K562 (cell line): ENCODE results near the gene NCBP2. TPM values are rescaled to one million over a fixed set of nuclear protein-coding genes. Genes with fewer than 3 reads are reported as not detected.
"Not testable (repeated sequence)": the region's sequence is repeated elsewhere in the genome, so short reads cannot be mapped to it uniquely, and the experiment has no call there.

ENCODE experiments used
- ATAC-seq: fragments of 200-7000 bp; cut with Tn5 transposase; 3 replicates; pipeline ENCODE4 v1.9.1; 2020; ENCODE audit warnings: moderate library complexity
- BruUV-seq: library from RNA; stranded (reverse); fragments of 400-500 nt; replicated peaks from 2 replicates; lab custom pipeline; 2021; lab: Mats Ljungman, UMichigan
- CTCF ChIA-PET: fragments of 300-600 bp; formaldehyde crosslinking; extraction: SDS; loops from one replicate; lab custom pipeline; 2021; ENCODE audit warnings: low intra/inter-chr PET ratio; lab: Yijun Ruan, JAX
- POLR2A ChIA-PET: fragments of 300-600, 350-650 bp; sonication (Branson Sonifier 250); formaldehyde crosslinking; extraction: SDS; loops from one replicate; lab custom pipeline; 2021; ENCODE audit warnings: antibody characterized with exemption, inconsistent platforms; lab: Yijun Ruan, JAX
- DNase-seq, 4 experiments: peaks; one replicate each; pipeline versions ENCODE4 v3.0.0 to v3.0.0-alpha.2; 2011 to 2018; ENCODE audit warnings: low spot score in 3 of 4, mixed read lengths in 3 of 4; ENCODE audit errors: extremely low read depth in 1 of 4
- FAIRE-seq: peaks from 2 replicates; lab custom pipeline; 2011; peaks lifted over from hg19 to GRCh38; lab: Jason Lieb, UNC
- H2AFZ ChIP-seq: 2 replicates; pipeline ENCODE4 v1.6.0; 2011; ENCODE audit warnings: low read depth, low read length, control low read depth, inconsistent platforms
- H3K27ac ChIP-seq: fragments of 200-600 bp; 3 replicates; pipeline ENCODE4 v1.8.0; 2011; ENCODE audit warnings: low read depth, mild to moderate bottlenecking, control low read depth, inconsistent platforms, low read length, moderate library complexity, mixed read lengths; ENCODE audit errors: extremely low read depth
- H3K27me3 ChIP-seq, 2 experiments: fragments of 300-600 bp in 1 of 2; 2 replicates in 1 of 2; 3 replicates in 1 of 2; pipeline versions ENCODE4 v1.6.0 to v1.8.0; 2011; ENCODE audit warnings: inconsistent platforms in 2 of 2, low read length in 2 of 2, mild to moderate bottlenecking in 1 of 2, mixed read lengths in 1 of 2, moderate library complexity in 1 of 2; ENCODE audit not compliant: control insufficient read depth in 2 of 2, insufficient read depth in 2 of 2
- H3K36me3 ChIP-seq: fragments of 300-600 bp; 3 replicates; pipeline ENCODE4 v1.8.0; 2011; ENCODE audit warnings: mild to moderate bottlenecking, low read length, inconsistent platforms; ENCODE audit not compliant: control insufficient read depth, insufficient read depth
- H3K4me1 ChIP-seq, 2 experiments: fragments of 200-600 bp in 1 of 2; replicated peaks in 1 of 2; 2 replicates in 1 of 2; 3 replicates in 1 of 2; pipeline versions ENCODE4 v1.5.1 to v1.8.0; 2011; ENCODE audit warnings: inconsistent platforms in 2 of 2, low read length in 2 of 2, mild to moderate bottlenecking in 1 of 2, mixed read lengths in 1 of 2, moderate library complexity in 1 of 2; ENCODE audit not compliant: control insufficient read depth in 2 of 2, insufficient read depth in 2 of 2
- H3K4me2 ChIP-seq: 2 replicates; pipeline ENCODE4 v1.6.1; 2011; ENCODE audit warnings: low read length, control low read depth, inconsistent platforms, mixed read lengths; ENCODE audit not compliant: insufficient read depth
- H3K4me3 ChIP-seq: fragments of 200-600 bp; sonication (generic), shearing (Covaris generic); 2 replicates; pipeline ENCODE4 v1.5.1; 2016; ENCODE audit warnings: control low read depth, inconsistent platforms
- H3K79me2 ChIP-seq: fragments of 200-600 bp; 3 replicates; pipeline ENCODE4 v1.8.0; 2011; ENCODE audit warnings: low read length, inconsistent platforms; ENCODE audit not compliant: control insufficient read depth, insufficient read depth
- H3K9ac ChIP-seq, 2 experiments: 2 replicates each; pipeline versions ENCODE4 v1.6.0 to v1.6.1; 2011; ENCODE audit warnings: low read depth in 2 of 2, low read length in 2 of 2, control low read depth in 1 of 2, inconsistent platforms in 1 of 2, mild to moderate bottlenecking in 1 of 2, mixed read lengths in 1 of 2; ENCODE audit not compliant: insufficient read depth in 1 of 2
- H3K9me1 ChIP-seq: one replicate; pipeline ENCODE4 v1.6.0; 2011; ENCODE audit warnings: inconsistent platforms, mild to moderate bottlenecking, low read length, moderate library complexity; ENCODE audit not compliant: control insufficient read depth, insufficient read depth
- H3K9me3 ChIP-seq: replicated peaks from 2 replicates; pipeline ENCODE4 v1.5.1; 2011; ENCODE audit warnings: low read depth, low read length, inconsistent platforms; ENCODE audit not compliant: control insufficient read depth, insufficient read depth
- H4K20me1 ChIP-seq: replicated peaks from 2 replicates; pipeline ENCODE4 v1.6.1; 2011; ENCODE audit warnings: low read length, inconsistent platforms, mixed read lengths; ENCODE audit not compliant: control insufficient read depth, insufficient read depth
- SUPT5H ChIP-seq: fragments of 450-650 bp; IDR thresholded peaks from 2 replicates; pipeline ENCODE4 v1.6.1; 2016
- ZFX ChIP-seq: sonication (generic); formaldehyde crosslinking; IDR thresholded peaks from 2 replicates; pipeline ENCODE4 v1.8.0; 2022; ENCODE audit warnings: mild to moderate bottlenecking, missing genetic modification reagents, moderate library complexity
- WGBS: fragments of 100-300 bp; shearing (Covaris generic); methylation state at CpG from one replicate; pipeline ENCODE4 v1.1.6; 2016; ENCODE audit warnings: low coverage, mixed read lengths; ENCODE audit not compliant: insufficient coverage; ENCODE audit errors: missing lambda C conversion rate; 5-methylcytosine and 5-hydroxymethylcytosine counted together
- in situ Hi-C: fragments of 300-500 bp; cut with MboI; formaldehyde crosslinking; loops from 4 replicates; pipeline ENCODE4 v1.15.0; 2018; ENCODE audit warnings: inconsistent platforms, mixed read lengths
- intact Hi-C: fragments of 100-400 bp; cut with micrococcal nuclease; formaldehyde crosslinking; loops from 2 replicates; pipeline ENCODE4 v1.14.2; 2022
- polyA plus RNA-seq, 8 experiments: library from polyadenylated mRNA; depleted of rRNA in 4 of 8; stranded (reverse) in 5 of 8; unstranded in 3 of 8; fragments of >200 nt; fragmentation: Nextera tagmentation in 2 of 8; fragmentation: Illumina TruSeq in 1 of 8; extraction: Ambion mirVana in 2 of 8; extraction: Trizol in 1 of 8; gene quantifications; 2 replicates each; pipeline versions ENCODE4 v1.2.1 to v1.2.3, GENCODE V29; 2011 to 2014; ENCODE audit warnings: inconsistent platforms in 1 of 8, missing spikeins in 1 of 8
- total RNA-seq, 7 experiments: library from RNA; depleted of rRNA in 6 of 7; stranded (reverse); fragments of >200 nt in 6 of 7; fragmentation: Illumina TruSeq in 2 of 7; extraction: Trizol in 2 of 7; gene quantifications; 2 replicates each; pipeline versions ENCODE4 v1.2.1 to v1.2.3, GENCODE V29; 2011 to 2021; ENCODE audit warnings: low replicate concordance in 1 of 7
- TF ChIP-seq, protein P1 (sequence below), 2 experiments: fragments of 250-450 bp in 1 of 2; fragments of 450-650 bp in 1 of 2; sonication (Bioruptor Pico) in 1 of 2; IDR thresholded peaks; 2 replicates each; pipeline versions ENCODE4 v1.6.1 to v1.8.0; 2016 to 2021; ENCODE audit warnings: mild to moderate bottlenecking in 2 of 2, moderate library complexity in 2 of 2, missing compliant biosample characterization in 1 of 2, missing genetic modification characterization in 1 of 2
- TF ChIP-seq, protein P2 (sequence below): sonication (generic); formaldehyde crosslinking; IDR thresholded peaks from 2 replicates; pipeline ENCODE4 v1.9.0; 2022; ENCODE audit warnings: mild to moderate bottlenecking, missing genetic modification reagents
- TF ChIP-seq, protein P3 (sequence below), 2 experiments: fragments of 450-650 bp; conservative IDR thresholded peaks; 2 replicates each; pipeline ENCODE4 v1.6.1; 2017; ENCODE audit warnings: mild to moderate bottlenecking in 2 of 2, moderate library complexity in 2 of 2
- TF ChIP-seq, protein P4 (sequence below): fragments of 450-650 bp; IDR thresholded peaks from 2 replicates; pipeline ENCODE4 v1.6.1; 2017; ENCODE audit warnings: antibody characterized with exemption, mild to moderate bottlenecking
- TF ChIP-seq, protein P5 (sequence below): fragments of 450-650 bp; conservative IDR thresholded peaks from 2 replicates; pipeline ENCODE4 v1.6.1; 2016; ENCODE audit warnings: missing genetic modification characterization, low read depth, mild to moderate bottlenecking, missing compliant biosample characterization, moderate library complexity

NCBP2 gene
- total and polyA plus RNA-seq, 9 of the 15 experiments (the other 6 are each of a cell fraction or from before 2014, with no cell fraction given), result 56.4 to 102 (median 82.3) TPM

DNA sequence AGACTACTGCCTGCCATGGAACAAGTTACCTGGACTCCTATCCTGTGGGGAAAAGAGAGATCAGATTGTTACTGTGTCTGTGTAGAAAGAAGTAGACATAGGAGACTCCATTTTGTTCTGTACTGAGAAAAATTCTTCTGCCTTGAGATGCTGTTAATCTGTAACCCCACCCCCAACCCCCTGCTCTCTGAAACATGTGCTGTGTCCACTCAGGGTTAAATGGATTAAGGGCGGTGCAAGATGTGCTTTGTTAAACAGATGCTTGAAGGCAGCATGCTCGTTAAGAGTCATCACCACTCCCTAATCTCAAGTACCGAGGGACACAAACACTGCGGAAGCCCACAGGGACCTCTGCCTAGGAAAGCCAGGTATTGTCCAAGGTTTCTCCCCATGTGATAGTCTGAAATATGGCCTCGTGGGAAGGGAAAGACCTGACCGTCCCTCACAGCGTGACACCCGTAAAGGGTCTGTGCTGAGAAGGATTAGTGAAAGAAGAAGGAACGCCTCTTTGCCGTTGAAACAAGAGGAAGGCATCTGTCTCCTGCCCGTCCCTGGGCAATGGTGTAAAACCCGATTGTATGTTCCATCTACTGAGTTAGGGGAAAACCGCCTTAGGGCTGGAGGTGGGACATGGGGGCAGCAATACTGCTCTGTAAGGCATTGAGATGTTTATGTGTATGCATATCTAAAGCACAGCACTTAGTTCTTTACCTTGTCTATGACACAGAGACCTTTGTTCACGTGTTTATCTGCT, 1.9 kb upstream of the NCBP2 start:
- Histone ChIP-seq H3K27ac (peak overlapping the region; percentile 49; the same call in 1 of the 3 replicates), H3K4me3 (peak overlapping the region; percentile 99), H3K79me2 (peaks cover 58% of the 10 kb centered on the region), H3K4me2 (peak overlapping the region; percentile 99), H3K4me1 (peaks cover 7 to 25% of the 10 kb centered on the region in 2 experiments; a peak in 4 of 5 replicates), H3K9ac (peak overlapping the region; percentile 96 to 100; a peak in 3 of 4 replicates), H3K36me3 (peaks cover 30% of the 10 kb centered on the region)
- TF ChIP-seq, protein P1, sequence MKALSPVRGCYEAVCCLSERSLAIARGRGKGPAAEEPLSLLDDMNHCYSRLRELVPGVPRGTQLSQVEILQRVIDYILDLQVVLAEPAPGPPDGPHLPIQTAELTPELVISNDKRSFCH (CRISPR knock-in tag; IDR thresholded peaks at IDR 0.05), result not testable (repeated sequence)
- TF ChIP-seq, protein P1 (tag; IDR thresholded peaks at IDR 0.05), result 0 out of 2 replicates have a peak, but pooled peaks have one; percentile 19
- TF ChIP-seq, protein P2, sequence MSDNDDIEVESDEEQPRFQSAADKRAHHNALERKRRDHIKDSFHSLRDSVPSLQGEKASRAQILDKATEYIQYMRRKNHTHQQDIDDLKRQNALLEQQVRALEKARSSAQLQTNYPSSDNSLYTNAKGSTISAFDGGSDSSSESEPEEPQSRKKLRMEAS (CRISPR knock-in tag), result peak; percentile 16; the same call in 1 of the 2 replicates
- peak; percentile 13; the same call in 1 of the 2 replicates for TF ChIP-seq ZFX (CRISPR knock-in tag)
- TF ChIP-seq SUPT5H, result 0 out of 2 replicates have a peak, but pooled peaks have one; percentile 20
- TF ChIP-seq, protein P3, sequence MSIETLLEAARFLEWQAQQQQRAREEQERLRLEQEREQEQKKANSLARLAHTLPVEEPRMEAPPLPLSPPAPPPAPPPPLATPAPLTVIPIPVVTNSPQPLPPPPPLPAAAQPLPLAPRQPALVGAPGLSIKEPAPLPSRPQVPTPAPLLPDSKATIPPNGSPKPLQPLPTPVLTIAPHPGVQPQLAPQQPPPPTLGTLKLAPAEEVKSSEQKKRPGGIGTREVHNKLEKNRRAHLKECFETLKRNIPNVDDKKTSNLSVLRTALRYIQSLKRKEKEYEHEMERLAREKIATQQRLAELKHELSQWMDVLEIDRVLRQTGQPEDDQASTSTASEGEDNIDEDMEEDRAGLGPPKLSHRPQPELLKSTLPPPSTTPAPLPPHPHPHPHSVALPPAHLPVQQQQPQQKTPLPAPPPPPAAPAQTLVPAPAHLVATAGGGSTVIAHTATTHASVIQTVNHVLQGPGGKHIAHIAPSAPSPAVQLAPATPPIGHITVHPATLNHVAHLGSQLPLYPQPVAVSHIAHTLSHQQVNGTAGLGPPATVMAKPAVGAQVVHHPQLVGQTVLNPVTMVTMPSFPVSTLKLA (conservative IDR thresholded peaks at IDR 0.05), result peak; percentile 44 to 59; a peak in 3 of 4 replicates
- TF ChIP-seq, protein P4, sequence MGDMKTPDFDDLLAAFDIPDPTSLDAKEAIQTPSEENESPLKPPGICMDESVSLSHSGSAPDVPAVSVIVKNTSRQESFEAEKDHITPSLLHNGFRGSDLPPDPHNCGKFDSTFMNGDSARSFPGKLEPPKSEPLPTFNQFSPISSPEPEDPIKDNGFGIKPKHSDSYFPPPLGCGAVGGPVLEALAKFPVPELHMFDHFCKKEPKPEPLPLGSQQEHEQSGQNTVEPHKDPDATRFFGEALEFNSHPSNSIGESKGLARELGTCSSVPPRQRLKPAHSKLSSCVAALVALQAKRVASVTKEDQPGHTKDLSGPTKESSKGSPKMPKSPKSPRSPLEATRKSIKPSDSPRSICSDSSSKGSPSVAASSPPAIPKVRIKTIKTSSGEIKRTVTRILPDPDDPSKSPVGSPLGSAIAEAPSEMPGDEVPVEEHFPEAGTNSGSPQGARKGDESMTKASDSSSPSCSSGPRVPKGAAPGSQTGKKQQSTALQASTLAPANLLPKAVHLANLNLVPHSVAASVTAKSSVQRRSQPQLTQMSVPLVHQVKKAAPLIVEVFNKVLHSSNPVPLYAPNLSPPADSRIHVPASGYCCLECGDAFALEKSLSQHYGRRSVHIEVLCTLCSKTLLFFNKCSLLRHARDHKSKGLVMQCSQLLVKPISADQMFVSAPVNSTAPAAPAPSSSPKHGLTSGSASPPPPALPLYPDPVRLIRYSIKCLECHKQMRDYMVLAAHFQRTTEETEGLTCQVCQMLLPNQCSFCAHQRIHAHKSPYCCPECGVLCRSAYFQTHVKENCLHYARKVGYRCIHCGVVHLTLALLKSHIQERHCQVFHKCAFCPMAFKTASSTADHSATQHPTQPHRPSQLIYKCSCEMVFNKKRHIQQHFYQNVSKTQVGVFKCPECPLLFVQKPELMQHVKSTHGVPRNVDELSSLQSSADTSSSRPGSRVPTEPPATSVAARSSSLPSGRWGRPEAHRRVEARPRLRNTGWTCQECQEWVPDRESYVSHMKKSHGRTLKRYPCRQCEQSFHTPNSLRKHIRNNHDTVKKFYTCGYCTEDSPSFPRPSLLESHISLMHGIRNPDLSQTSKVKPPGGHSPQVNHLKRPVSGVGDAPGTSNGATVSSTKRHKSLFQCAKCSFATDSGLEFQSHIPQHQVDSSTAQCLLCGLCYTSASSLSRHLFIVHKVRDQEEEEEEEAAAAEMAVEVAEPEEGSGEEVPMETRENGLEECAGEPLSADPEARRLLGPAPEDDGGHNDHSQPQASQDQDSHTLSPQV, result peak; percentile 67; the same call in 1 of the 2 replicates
- TF ChIP-seq, protein P5, sequence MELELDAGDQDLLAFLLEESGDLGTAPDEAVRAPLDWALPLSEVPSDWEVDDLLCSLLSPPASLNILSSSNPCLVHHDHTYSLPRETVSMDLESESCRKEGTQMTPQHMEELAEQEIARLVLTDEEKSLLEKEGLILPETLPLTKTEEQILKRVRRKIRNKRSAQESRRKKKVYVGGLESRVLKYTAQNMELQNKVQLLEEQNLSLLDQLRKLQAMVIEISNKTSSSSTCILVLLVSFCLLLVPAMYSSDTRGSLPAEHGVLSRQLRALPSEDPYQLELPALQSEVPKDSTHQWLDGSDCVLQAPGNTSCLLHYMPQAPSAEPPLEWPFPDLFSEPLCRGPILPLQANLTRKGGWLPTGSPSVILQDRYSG (tag), result 0 out of 2 replicates have a peak, but pooled peaks have one; percentile 52
- FAIRE-seq, BruUV-seq, in situ Hi-C loops, H4K20me1 ChIP-seq, H3K27me3 ChIP-seq, ATAC-seq, H3K9me1 ChIP-seq, CTCF ChIA-PET, H2AFZ ChIP-seq, DNase-seq, H3K9me3 ChIP-seq: not testable (repeated sequence)
- POLR2A ChIA-PET, result interaction anchor here (1.0 kb wide), 1 partner anchor 10 kb away, joined by 4 read pairs; no protein-coding TSS in a partner anchor
- intact Hi-C loops, result loop anchor here (10.0 kb wide), 2 partner anchors 229 to 419 kb away; partner anchors contain the start of genes CEP19 and PIGX
- WGBS, result 6% methylated on average over 12 of the region's 14 CpGs
